DND-41 (cell line): ENCODE data around the gene PROZ.

Source experiments
- ATAC-seq: fragments of 200-7000 bp; cut with Tn5 transposase; 3 replicates; pipeline ENCODE4 v1.9.1; 2021; ENCODE audit warnings: low read depth; ENCODE audit not compliant: insufficient read depth
- DNase-seq: peaks from one replicate; pipeline ENCODE4 v3.0.0-alpha.2; 2020
- H2AFZ ChIP-seq: 2 replicates; pipeline ENCODE4 v1.6.0; 2012; ENCODE audit warnings: low read depth, low read length
- H3K27ac ChIP-seq: 2 replicates; pipeline ENCODE4 v1.5.1; 2012; ENCODE audit warnings: low read length, inconsistent platforms
- H3K27me3 ChIP-seq: fragments of 200-600 bp; sonication (generic); 2 replicates; pipeline ENCODE4 v1.6.0; 2012; ENCODE audit warnings: low read length, mild to moderate bottlenecking, inconsistent platforms; ENCODE audit not compliant: insufficient read depth, poor library complexity
- H3K36me3 ChIP-seq: 2 replicates; pipeline ENCODE4 v1.5.1; 2012; ENCODE audit warnings: low read length, inconsistent platforms; ENCODE audit not compliant: insufficient read depth
- H3K4me1 ChIP-seq: 2 replicates; pipeline ENCODE4 v1.5.1; 2012; ENCODE audit warnings: mild to moderate bottlenecking, low read length; ENCODE audit not compliant: insufficient read depth
- H3K4me2 ChIP-seq: 2 replicates; pipeline ENCODE4 v1.6.0; 2012; ENCODE audit warnings: mild to moderate bottlenecking, moderate library complexity, low read length, inconsistent platforms; ENCODE audit not compliant: insufficient read depth
- H3K4me3 ChIP-seq, 2 experiments: fragments of 200-600 bp in 1 of 2; shearing (Covaris generic) in 1 of 2; 2 replicates each; pipeline ENCODE4 v1.5.1; 2012 to 2016; ENCODE audit warnings: inconsistent platforms in 2 of 2, low read length in 2 of 2, mild to moderate bottlenecking in 2 of 2, low read depth in 1 of 2, moderate library complexity in 1 of 2
- H3K79me2 ChIP-seq: 2 replicates; pipeline ENCODE4 v1.6.0; 2012; ENCODE audit warnings: low read length, inconsistent platforms; ENCODE audit not compliant: insufficient read depth
- H3K9ac ChIP-seq: 2 replicates; pipeline ENCODE4 v1.6.0; 2012; ENCODE audit warnings: low read depth, mild to moderate bottlenecking, inconsistent platforms, low read length, moderate library complexity
- H3K9me3 ChIP-seq: 2 replicates; pipeline ENCODE4 v1.5.1; 2012; ENCODE audit warnings: low read length, moderate library complexity, mild to moderate bottlenecking, inconsistent platforms; ENCODE audit not compliant: insufficient read depth, severe bottlenecking
- H4K20me1 ChIP-seq: 2 replicates; pipeline ENCODE4 v1.6.0; 2012; ENCODE audit warnings: low read length; ENCODE audit not compliant: insufficient read depth
- EZH2 ChIP-seq: IDR thresholded peaks from 3 replicates; pipeline ENCODE4 v1.6.1; 2012; ENCODE audit warnings: borderline replicate concordance, low read depth, mild to moderate bottlenecking, moderate library complexity, low read length, inconsistent platforms; ENCODE audit not compliant: severe bottlenecking
- TF ChIP-seq, protein P1 (sequence below): IDR thresholded peaks from 2 replicates; pipeline ENCODE4 v1.5.1; 2012; ENCODE audit warnings: borderline replicate concordance, low read length, moderate library complexity, mild to moderate bottlenecking; ENCODE audit not compliant: poor library complexity, severe bottlenecking; ENCODE audit errors: extremely low read depth

Gene PROZ

GRCh38 chr13:113187263-113187669, 28.8 kb downstream of the PROZ start:
- Histone ChIP-seq H3K4me1 (no peaks in the 10 kb centered on the region), H4K20me1 (peaks cover 8% of the 10 kb centered on the region; the same call in 1 of the 2 replicates), H3K27me3 (no peaks in the 10 kb centered on the region), H3K27ac (no peak overlapping the region), H3K4me2 (no peak overlapping the region), H3K4me3 (no peak overlapping the region), H3K9ac (no peak overlapping the region), H3K79me2 (peaks cover 9% of the 10 kb centered on the region), H2AFZ (no peak overlapping the region), H3K9me3 (no peaks in the 10 kb centered on the region), H3K36me3 (peaks cover 78% of the 10 kb centered on the region)
- ATAC-seq (no peak), DNase-seq (no peak)
- no peak for TF ChIP-seq EZH2
- TF ChIP-seq, protein P1, sequence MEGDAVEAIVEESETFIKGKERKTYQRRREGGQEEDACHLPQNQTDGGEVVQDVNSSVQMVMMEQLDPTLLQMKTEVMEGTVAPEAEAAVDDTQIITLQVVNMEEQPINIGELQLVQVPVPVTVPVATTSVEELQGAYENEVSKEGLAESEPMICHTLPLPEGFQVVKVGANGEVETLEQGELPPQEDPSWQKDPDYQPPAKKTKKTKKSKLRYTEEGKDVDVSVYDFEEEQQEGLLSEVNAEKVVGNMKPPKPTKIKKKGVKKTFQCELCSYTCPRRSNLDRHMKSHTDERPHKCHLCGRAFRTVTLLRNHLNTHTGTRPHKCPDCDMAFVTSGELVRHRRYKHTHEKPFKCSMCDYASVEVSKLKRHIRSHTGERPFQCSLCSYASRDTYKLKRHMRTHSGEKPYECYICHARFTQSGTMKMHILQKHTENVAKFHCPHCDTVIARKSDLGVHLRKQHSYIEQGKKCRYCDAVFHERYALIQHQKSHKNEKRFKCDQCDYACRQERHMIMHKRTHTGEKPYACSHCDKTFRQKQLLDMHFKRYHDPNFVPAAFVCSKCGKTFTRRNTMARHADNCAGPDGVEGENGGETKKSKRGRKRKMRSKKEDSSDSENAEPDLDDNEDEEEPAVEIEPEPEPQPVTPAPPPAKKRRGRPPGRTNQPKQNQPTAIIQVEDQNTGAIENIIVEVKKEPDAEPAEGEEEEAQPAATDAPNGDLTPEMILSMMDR: no peak

GRCh38 chr13:113187883-113188665, 29.6 kb downstream of the PROZ start:
- no peak for TF ChIP-seq EZH2
- TF ChIP-seq, protein P1: no peak
- DNase-seq (no peak), ATAC-seq (no peak)
- Histone ChIP-seq H3K4me3 (no peak overlapping the region), H4K20me1 (peaks cover 8% of the 10 kb centered on the region; the same call in 1 of the 2 replicates), H2AFZ (no peak overlapping the region), H3K27me3 (no peaks in the 10 kb centered on the region), H3K79me2 (peaks cover 9% of the 10 kb centered on the region), H3K9me3 (no peaks in the 10 kb centered on the region), H3K4me1 (no peaks in the 10 kb centered on the region), H3K9ac (no peak overlapping the region), H3K27ac (no peak overlapping the region), H3K36me3 (peaks cover 83% of the 10 kb centered on the region), H3K4me2 (no peak overlapping the region)

- Histone ChIP-seq H3K4me2 (no peak overlapping the region), H3K4me1 (no peaks in the 10 kb centered on the region), H3K9ac (no peak overlapping the region), H3K79me2 (peaks cover 9% of the 10 kb centered on the region), H3K27me3 (no peaks in the 10 kb centered on the region), H3K9me3 (no peaks in the 10 kb centered on the region), H3K27ac (no peak overlapping the region), H2AFZ (no peak overlapping the region), H4K20me1 (0 out of 2 replicates have a peak, but pooled peaks cover under 1% of the 10 kb centered on the region), H3K36me3 (peaks cover 82% of the 10 kb centered on the region), H3K4me3 (no peak overlapping the region)
- TF ChIP-seq EZH2: no peak
- TF ChIP-seq, protein P1: no peak
- ATAC-seq (no peak), DNase-seq (no peak)
Observed at GRCh38 chr13:113190181-113190580, 31.7 kb downstream of the PROZ start.
